NCI-H2107 (cell line): ENCODE data around the gene MEIKIN.
"Not testable (repeated sequence)": the region's sequence is repeated elsewhere in the genome, so short reads cannot be mapped to it uniquely, and the experiment has no call there.

Experiments used
- DNase-seq: peaks from one replicate; lab custom pipeline; 2025; lab: John Stamatoyannopoulos, UW

The MEIKIN gene

DNA sequence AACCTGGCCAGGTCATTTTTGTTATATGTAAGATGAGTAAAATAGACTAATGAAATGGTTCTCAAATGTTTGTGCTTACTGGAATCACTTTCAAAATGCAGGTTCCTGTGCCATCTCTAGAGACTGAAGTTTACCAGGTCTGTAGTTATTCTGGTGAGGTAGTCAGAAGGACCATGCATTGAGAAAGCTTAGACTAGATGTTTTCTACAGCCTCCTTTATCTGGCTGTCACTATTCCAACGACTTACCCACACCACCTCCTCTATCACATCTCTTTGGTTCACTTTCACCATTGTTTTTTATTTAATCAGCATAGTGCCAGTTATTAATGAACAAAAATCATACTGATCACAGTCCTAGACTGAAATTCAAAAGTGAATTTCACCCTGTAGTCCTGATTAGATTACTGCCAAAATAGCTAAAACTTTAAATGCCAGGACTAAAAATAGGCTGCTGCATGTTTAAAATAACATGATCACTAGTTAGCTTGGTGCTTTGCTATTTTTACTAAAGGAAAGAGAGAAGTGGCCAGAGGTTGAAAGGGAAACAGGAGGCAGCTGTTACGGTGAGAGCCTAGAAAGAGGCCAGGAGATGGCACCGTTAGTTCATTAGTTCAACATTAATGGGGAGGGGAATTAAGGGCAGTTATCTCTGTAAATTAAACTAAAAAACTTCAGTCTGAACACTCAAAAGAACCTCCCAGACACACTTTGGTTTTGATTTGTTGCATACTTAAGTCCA, 134.8 kb downstream of the MEIKIN start:
- DNase-seq = no peak

DNA sequence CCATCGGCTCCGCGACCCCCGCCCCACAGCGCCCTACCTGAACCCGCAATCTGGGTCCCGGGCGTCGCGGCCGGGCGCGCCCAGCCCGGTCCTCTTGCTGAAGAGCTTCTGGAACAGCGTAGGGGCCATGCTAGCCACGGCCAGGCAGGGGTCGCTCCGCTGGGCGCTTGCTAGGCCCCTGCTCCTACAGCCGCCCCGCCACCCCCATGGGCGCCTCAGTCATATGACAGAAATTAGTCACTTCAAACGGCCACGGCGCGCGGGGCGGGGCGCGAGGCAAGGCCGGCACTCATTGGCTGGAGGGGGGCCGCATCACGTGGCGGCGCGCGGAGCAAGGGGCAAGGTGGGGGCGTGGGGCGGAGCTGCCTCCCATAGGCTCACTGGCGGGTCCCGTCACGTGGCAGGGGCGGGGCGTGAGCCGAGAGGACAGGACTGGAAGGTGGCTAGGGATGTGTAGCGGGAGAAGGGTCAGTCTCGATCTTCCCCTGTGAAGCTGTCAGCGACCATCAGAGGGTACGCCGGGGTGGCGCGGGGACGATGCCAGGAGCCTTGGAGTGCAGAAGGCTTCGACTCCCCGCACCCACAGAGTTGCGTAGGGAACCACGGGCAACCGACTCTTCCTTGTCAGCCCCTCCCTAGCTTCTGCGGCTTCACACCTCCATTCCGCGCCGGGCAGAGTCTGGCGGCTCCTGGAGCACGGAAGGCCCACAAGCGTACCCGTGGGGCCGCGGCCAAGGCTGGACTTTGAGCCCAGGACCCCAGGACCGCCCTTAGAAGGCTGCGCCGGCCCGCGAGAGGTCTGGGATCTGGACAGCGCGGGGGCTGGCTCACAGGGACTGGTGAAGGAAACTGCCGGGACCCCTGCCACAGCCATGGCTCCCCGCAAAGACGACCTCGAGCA, 148.4 kb downstream of the MEIKIN start, which contains the start of gene FNIP1:
Gene FNIP1 (minus strand): TSS at position 225 of the 901 bp plus-strand sequence. CDS start 96 bp downstream, at position 129.
- peak; percentile 85 for DNase-seq

DNA sequence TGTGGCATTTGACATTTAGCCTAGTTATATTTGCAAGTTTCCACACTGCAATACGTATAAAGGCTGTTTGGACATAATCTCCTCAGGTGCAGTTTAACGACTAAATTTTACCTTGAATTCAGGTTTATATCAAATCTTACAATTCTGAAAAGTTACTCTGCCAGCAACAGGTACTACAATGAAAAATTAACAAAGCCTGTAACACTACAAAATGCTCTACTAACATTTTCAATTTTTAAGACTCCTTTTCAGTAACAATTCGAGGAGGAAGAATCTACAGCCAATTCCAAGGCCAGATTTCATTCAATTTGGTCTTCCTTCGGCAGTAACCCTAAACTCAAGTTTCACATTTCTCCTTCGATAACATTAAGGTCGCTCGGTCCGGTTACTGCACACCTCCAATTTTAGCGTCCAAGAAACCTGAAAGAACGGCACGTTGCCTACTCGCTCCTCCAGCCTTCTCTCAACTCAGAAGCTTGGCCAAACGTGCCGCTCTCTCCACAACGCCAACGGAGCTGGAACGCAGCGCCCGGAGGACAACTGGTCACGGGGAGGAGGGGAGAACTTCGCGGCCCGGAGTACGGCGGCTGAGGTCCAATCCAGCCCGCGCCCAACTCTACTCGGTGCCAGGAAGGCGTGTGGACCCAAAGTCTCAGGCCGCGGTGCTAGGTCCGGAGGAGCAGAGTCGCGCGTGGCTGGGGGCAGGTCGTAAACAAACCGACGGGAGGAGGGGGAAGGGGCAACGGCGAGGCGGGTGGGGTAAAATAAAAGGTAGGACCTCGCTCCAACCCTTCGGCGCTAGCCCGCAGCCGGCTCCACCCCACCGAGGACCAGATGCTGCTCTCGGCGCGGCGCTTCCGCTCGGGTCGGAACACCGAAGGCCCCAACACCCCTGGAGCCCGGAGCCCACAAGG, 149.3 kb downstream of the MEIKIN start:
- DNase-seq = no peak

DNA sequence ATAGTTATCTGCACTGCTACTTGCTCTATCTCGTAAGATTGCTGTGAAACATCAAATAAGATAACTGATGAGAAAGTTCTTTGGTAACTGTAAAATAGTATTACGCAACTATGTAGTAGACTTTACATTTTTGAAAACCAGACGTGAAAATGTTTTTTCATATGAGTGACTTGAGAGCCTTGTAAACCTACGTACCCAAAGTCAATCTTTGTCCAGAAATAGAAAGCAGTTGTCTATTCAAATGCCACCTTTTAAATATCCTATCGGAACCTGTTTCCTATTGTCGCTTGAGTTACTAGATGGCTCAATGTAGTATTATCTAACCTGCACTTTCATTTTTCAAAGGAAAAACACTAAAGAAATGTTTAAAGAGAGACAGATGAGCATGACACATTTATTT, 150.2 kb downstream of the MEIKIN start:
- DNase-seq = no peak

DNA sequence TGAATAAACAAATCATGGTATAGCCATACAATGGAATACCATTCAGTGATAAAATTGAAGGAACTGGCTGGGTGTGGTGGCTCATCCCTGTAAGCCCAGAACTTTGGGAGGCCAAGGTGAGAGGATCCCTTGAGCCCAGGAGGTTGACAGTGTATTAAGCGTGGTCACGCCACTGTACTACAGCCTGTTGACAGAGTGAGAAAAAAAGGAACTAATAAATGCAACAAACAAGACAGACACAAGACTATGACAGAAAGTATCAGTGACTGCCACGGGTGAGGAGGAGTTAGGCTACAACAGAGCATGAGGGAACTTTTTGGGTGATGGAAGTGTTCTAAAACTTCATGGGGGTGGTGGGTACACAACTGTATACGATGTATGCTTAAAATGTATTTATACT, 150.9 kb downstream of the MEIKIN start:
- no peak for DNase-seq

DNA sequence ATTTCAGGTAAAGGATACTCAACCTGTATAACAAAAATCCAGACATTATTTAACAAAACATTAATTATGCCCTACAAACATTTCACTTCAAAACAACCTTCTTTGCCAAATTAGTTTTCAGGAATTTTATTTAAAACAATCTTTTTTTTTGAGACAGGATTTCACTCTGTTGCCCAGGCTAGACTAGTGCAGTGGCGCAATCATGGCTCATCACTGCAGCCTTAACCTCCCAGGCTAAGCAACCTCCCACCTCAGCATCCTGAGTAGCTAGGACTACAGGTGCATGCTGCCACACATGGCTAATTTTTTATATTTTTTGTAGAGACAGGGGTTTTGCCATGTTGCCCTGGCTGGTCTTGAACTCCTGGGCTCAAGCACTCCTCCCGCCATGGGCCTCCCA, 152.6 kb downstream of the MEIKIN start:
- DNase-seq = no peak

DNA sequence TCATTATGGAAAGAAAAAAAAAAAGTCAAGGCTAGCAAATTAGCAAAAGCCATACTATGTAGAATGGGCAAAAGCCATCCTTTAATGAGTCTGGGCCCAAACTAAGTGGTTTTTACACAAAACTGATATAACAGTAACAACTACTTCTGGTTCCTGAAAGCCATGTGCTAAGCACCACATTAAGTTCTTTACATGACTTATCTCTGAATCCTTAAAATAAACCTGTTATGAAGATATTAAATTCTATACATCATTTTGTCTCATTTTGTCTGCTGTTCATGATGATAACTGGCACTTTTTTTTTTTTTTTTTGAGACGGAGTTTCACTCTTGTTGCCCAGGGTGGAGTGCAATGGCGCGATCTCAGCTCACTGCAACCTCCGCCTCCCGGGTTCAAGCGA, 153.6 kb downstream of the MEIKIN start:
- DNase-seq = no peak

DNA sequence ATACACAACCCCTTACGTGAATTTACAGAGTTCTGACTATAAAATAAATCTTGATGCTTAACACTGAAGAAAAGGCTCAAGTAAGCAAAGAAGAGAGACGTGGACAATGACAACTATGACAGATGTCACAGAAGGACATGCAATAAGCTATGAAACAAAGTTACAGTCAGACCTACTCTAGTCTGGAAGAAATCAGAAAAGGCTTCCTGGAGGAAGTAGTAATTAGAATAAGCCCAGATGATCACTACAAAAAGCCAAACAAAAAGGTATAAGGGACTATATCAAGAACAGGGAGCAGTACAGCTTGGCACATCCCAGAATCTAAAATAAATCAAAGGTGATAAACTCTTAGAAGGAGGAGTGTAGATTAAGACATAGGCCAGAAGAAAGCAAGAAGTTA, 154.9 kb downstream of the MEIKIN start:
- DNase-seq = no peak

DNA sequence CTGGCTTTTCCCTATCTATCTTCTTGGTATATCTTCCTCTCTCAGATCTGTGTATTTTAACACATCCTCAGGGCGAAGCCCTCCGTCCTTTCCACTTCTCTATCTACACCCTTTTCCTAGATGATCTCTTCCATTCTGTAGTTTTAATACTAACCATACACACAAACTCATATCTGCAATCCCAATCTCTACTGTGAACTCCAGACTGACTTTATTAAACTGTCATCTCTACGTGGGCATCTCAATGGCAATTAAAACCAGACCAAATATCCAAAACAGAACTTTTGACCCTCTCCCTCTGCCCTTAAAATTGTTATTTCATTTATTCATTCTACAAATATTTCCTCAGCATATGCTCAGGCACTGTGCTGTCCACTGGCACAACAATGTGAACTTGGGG, 155.7 kb downstream of the MEIKIN start:
- DNase-seq = no peak

DNA sequence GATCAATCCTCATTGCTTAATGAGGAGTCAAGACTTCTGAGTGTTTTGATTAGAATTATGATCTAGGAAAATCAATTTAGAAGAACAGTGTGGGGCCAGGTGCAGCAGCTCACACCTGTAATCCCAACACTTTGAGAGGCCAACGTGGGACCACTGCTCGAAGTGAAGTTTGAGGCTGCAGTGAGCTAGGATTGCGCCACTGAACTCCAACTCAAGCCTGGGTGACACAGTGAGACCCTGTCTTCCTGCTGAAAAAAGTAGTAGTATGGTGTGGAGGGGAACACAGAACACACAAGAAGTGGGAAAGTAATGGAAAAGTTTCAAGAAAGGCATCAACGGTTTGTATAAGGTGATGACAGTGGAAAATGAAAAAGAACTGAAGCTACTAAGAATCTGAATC, 157.7 kb downstream of the MEIKIN start:
- DNase-seq = no peak

DNA sequence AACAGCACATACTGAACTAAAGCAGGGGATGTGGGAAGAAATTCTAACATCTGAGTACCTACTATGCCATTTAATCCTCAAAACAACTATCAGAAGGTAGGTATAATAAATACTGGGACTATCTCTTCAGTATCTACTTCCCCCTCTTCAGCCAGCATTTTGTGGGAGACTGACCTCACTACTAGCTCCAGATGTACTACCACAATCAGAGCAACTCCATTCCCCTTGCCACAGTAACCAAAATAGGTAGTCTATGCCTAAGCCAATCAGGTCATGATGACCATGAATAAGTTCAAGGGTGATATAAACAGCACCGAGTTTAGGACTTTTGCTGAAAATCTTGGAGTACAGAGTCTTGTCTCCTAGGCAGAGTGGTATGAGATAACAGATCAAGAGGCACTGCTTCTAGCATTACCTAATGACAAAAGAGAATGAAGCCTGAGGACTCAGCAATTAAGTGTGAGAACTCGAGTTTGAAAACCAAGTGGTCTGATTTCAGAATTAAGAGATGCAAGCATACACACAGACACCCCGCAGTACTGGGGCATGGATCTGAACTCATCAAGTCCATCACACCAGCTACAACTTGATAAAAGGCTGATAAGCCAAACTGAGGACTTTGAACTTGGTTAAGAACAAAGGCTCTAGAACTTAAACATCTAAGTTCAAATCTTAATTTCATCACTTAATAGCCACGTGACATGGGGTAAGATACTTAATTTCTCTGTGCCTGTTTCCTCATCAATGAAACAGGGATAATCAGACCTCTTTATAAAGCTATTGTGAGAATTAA, 158.4 kb downstream of the MEIKIN start:
- no peak for DNase-seq

DNA sequence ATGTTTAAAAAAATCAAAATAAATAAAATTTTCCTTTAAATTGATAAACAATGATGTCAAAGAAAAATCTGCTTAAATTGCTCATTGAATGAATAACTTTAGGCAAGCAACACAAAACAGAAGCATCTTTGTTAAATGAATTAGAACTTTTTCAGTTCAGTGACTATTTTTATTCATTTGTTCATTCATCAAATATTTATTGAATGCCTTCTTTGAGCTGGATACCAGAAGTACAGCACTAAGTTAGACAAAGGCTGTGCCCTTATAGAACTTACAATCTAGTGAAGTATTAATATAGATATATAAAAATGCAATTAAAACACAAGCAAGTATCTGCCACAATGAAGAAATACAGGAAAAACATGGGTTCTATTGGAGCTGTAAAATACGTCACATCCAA, 159.4 kb downstream of the MEIKIN start:
- DNase-seq = no peak

DNA sequence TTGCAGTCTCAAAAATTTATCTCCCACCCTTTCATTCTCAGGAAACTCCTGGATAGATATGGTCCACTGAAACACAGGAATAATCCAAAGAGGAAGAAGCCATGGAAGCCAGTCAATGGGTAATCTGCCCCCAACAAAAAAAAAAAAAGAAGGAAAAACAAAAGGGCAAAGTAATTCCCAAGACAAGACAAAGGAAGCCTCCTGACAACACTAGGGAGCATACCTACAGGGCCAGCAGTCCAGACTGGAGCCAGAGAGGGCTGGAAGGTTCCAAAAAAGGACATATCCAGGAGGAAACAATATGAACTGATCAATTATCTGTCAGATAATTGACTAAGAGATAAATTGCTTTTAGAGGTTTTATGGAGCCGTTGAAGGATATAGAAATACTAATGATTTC, 161.6 kb downstream of the MEIKIN start:
- no peak for DNase-seq

DNA sequence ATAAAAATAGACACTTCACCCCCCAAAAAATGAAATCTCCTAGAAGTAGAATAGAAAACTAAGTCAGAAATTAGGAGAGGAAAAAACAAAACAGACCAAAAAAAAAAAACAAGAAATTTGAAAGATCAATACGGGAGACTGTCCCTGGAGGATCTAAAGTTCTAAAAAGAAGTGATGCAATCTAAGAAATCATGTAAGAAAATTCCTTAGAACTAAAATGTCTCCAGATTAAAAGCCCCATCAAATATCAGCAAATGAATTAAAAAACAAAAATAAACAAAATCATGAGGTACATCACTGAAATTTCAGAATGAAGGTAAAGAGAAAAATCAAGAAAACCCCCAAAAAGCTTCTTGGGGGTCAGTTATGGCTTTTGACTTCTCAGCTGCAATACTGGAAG, 162.1 kb downstream of the MEIKIN start:
- DNase-seq = no peak

DNA sequence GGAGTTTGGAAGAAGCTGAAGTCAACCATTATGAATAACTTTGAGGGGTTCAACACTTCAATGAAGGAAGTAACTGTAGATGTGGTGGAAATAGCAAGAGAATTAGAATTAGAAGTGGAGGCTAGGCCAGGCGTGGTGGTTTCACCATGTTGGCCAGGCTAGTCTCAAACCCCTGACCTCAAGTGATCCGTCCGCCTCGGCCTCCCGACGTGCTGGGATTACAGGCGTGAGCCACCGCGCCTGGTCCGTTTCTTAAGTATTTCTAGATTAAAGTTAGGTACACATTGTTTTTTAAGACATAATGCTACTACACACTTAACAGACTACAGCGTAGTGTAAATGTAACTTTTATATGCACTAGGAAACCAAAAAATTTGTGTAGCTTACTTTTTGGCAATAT, 162.7 kb downstream of the MEIKIN start:
- no peak for DNase-seq

DNA sequence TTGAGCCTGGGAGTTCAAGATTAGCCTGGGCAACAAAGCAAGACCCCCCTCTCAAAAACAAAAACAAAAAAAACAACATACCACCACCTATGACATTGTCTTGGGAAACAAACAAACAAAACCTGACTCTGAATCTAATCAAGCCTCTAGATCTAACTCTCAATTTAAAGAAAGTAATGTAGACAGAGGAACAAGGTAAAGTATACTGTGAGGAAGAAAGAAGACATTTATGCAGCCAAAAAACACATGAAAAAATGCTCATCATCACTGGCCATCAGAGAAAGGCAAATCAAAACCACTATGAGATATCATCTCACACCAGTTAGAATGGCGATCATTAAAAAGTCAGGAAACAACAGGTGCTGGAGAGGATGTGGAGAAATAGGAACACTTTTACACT, 167.3 kb downstream of the MEIKIN start:
- DNase-seq = not testable (repeated sequence)

DNA sequence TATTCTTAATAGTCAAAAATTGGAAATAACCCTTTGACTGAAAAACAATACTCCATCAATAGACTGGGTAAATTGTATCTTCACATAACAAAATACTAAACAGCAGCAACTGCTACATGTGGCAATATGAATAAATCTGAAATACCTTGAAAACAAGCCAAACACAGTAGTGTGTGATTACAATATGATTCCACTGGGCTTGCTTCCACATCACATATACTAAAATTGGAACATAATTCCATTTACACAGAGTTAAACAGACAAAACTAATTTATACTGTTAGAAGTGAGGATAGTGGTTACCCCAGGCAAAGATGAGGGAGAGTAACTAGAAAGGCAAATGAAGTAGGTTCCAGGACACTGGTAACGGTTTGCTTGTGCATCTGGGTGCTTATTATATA, 169.0 kb downstream of the MEIKIN start:
- no peak for DNase-seq

DNA sequence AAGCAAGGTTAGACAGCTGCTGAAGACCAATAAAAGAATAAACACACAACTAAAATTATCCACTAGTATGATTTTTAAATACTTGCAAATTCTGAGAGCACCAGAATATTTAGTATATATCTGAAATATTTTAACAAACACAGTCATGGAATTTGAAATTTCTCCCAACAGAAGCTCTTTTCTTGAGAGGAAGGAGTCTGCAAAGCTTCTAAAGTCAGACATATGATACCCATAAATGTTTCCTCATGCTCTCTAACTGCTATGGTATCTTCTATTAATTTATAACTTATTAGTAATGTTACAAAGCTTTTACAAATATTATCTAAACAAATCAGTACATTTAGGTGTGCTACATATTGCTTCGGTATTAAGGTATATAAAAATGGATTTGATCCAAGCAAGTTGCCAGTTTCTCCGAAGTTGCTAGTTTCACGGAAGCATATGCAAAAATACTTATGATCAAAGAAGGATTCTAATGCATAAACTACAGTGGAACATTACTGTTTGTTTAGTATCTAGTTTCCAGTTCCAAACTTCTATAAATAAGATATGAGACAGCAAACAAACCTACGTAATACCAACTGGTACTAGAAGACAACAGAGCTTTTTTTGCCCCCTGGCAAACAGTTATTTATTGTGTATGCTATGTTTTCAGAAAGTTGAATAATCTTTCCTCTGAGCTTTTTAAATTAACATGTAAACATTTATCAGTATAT, 170.7 kb downstream of the MEIKIN start:
- DNase-seq = no peak

DNA sequence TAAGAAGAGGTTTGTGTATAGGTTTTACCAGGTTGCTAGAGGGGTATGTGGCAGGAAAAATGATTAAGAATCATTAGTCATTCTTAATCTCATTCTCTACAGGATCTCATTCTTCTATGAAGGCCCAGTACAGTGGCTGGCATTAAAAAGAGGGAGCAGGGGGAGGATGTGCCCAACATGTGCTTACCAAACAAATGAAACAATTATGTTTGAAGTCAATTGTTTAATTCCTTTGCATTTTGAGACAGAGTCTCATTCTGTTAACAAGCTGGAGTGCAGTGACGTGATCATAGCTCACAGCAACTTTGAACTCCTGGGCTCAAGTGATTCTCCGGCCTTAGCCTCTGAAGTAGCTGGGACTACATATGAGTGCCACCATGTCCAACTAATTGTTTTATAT, 171.7 kb downstream of the MEIKIN start:
- DNase-seq = no peak

DNA sequence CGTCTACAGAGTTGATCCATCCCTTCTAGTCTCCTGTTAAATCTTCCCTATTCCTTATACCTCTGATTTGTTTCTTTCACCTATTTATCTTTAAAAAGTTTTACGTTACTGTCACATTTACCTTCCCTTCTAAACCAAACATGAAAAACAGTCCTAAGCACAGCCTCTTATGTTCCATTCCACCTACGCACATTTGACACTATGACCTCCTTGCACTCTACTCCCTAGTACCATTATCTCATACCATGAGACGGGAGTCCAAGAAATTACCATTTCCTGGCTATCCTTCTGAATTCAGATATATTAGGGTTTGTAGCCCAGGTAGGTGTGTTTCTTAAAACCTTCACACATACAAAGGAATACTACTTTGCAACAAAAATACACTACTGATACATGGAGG, 173.8 kb downstream of the MEIKIN start:
- no peak for DNase-seq

DNA sequence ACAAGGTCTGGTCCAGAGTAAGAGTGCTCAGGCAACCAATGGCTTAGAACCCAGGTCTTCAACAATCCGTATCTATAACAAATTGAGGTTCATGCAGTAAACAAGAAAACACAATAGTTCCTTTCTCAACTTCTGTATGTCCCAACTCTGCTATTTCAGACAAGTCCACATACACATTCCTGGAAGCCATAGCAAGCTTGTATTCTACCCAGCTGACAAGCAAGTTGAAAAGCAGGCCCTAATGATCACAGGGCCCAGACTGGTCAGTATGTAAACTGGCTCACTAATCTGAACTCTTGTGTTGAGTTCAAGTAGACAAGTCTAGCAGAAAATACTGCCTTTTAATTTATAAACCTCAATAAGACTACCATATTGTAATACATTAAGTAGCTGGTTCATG, 175.5 kb downstream of the MEIKIN start:
- no peak for DNase-seq
